ENCODE results near the gene ITPRIP. TPM values are rescaled to one million over a fixed set of nuclear protein-coding genes. Genes with fewer than 3 reads are reported as not detected.
A peak's percentile ranks its signal among the peaks of the same experiment; 100 is the strongest.

Gene ITPRIP
- polyA plus RNA-seq, 3 donors: 11.6 to 12.9 (median 11.8) TPM

DNA sequence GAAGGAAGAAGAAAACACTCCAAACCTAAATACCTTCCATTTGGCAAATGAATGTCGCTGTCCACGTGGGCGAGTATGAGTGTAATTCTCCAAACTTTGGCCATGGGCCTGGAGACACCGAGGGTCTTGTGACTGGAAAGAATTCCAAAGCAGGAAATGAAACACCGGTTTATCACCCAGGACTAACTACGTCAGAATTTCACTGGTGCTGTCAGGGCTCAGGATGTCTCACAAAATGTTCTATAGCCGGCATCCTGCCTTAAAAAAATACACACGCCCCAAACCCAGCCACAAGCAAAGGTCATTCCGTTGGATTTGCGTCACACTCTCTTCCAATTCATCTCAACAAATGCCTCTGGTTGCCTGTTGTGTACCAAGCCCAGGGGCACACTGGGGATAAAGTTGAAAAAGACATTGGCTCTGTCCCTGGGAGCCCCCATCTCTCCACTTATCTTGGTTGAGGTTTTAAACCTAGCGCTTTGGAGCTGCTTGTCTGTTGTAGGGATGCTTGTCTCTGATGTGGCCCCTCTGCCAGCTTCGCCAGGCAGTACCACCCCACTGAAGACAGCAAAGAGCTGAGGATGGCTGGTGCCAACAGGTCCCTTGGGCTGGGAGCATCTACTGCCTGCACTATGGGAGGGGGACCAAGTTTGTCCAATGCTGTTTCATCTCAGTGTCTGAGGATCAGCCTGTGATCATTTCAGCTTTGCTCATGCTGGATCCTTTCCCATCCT lies 38.1 kb downstream of the ITPRIP start:
- DNase-seq (ENCODE audit: extremely low read depth in 1 of 11, low read depth in 9 of 11, low spot score in 4 of 11): peak in 2 of 11 donors; percentile 37 to 43

GRCh38 chr10:104299031-104299904 lies 39.0 kb downstream of the ITPRIP start:
- no peak for DNase-seq (ENCODE audit: extremely low read depth in 1 of 11, low read depth in 9 of 11, low spot score in 4 of 11)

GRCh38 chr10:104297697-104298660 lies 40.3 kb downstream of the ITPRIP start:
- no peak for DNase-seq (ENCODE audit: extremely low read depth in 1 of 11, low read depth in 9 of 11, low spot score in 4 of 11)

- DNase-seq (ENCODE audit: extremely low read depth in 1 of 11, low read depth in 9 of 11, low spot score in 4 of 11): no peak
Measured at GRCh38 chr10:104296687-104297436, 41.4 kb downstream of the ITPRIP start.

DNA sequence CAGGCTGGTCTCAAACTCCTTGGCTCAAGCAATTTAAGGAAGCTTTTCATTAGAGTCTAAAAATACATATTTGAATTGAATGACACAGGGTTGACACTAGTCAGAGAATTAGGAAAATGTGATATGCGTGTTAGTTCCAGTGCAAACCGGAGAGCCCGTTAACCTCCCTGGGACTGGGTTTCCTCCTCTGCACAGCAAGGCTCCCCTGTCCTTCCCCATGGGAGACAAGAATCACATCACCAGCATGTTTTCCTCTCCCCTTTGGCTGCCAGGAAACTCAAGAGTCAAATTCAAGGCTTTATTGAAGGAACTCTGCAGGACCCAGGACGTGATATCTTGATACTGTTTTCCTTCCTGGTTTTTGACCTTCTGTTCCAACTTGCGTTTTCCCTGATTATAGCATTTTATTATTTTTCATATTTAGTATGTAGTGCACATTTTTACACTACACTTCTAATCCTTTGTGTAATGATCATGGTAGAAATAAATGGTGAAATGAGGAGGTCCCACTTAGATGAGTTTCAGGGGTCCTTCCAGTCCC lies 44.4 kb downstream of the ITPRIP start:
- DNase-seq (ENCODE audit: extremely low read depth in 1 of 11, low read depth in 9 of 11, low spot score in 4 of 11): no peak

DNA sequence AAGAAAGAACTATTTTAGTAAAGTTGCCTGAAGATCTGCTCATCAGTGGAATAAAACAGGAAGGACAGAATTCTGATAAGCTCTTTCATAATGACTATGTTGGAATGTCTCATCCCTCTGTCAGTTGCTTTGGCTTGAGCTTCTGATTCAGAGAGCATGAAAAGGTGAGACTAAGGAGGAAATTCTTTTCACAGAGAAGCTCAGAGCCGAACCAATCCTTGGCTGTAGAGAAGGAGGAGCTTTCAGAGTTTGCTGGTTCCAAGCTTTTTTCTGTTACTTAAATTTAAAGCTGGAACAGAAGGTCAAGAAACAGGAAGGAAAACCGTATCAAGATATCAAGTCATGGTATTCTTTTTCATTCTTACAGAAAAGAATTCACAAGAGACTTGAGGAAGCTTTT lies 45.3 kb downstream of the ITPRIP start:
- no peak for DNase-seq (ENCODE audit: extremely low read depth in 1 of 11, low read depth in 9 of 11, low spot score in 4 of 11)

- peak in 10 of 11 donors; percentile 64 to 85 (median 78) for DNase-seq (ENCODE audit: extremely low read depth in 1 of 11, low read depth in 9 of 11, low spot score in 4 of 11)
Measured at GRCh38 chr10:104291439-104291951, 46.8 kb downstream of the ITPRIP start.

DNA sequence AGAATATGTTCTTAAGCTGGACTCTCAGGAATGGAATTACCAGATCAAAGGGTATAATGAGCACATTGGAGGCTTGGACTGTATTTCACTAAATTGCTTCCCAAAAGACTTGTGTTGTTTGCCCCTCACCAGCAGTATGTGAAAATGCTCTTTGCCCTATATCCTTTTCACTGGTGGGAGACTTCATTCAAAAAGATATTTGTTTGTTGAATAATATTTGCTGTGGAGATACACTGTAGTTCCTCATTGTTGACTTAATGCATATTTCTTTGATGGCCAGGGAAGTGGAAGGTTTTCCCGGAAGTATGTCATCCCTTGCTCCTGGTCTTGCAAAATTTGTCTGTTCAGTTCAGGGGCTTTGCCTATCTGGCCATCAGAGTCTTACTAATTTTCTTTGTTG lies 49.9 kb downstream of the ITPRIP start:
- no peak for DNase-seq (ENCODE audit: extremely low read depth in 1 of 11, low read depth in 9 of 11, low spot score in 4 of 11)

GRCh38 chr10:104286939-104287338 lies 51.3 kb downstream of the ITPRIP start:
- no peak for DNase-seq (ENCODE audit: extremely low read depth in 1 of 11, low read depth in 9 of 11, low spot score in 4 of 11)

GRCh38 chr10:104284846-104285245 lies 53.4 kb downstream of the ITPRIP start:
- no peak for DNase-seq (ENCODE audit: extremely low read depth in 1 of 11, low read depth in 9 of 11, low spot score in 4 of 11)

GRCh38 chr10:104281694-104282093 lies 56.6 kb downstream of the ITPRIP start:
- no peak for DNase-seq (ENCODE audit: extremely low read depth in 1 of 11, low read depth in 9 of 11, low spot score in 4 of 11)

GRCh38 chr10:104279550-104280259 lies 58.6 kb downstream of the ITPRIP start:
- DNase-seq (ENCODE audit: extremely low read depth in 1 of 11, low read depth in 9 of 11, low spot score in 4 of 11): no peak

DNA sequence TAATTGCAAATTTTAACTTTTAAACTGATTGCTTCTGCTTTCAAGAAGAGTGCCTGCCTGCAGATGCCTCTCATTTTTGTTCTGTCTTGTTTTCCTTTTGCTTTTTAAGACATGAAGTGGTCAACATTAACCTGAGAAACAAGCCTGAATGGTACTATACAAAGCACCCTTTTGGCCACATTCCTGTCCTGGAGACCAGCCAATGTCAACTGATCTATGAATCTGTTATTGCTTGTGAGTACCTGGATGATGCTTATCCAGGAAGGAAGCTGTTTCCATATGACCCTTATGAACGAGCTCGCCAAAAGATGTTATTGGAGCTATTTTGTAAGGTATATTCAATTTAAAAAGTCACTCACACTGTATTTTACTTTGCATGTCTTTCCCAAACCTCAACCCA lies 60.5 kb downstream of the ITPRIP start:
- DNase-seq (ENCODE audit: extremely low read depth in 1 of 11, low read depth in 9 of 11, low spot score in 4 of 11): no peak

GRCh38 chr10:104276192-104276591 lies 62.1 kb downstream of the ITPRIP start:
- no peak for DNase-seq (ENCODE audit: extremely low read depth in 1 of 11, low read depth in 9 of 11, low spot score in 4 of 11)

GRCh38 chr10:104274762-104275721 lies 63.2 kb downstream of the ITPRIP start:
- peak in 5 of 11 donors; percentile 43 to 64 (median 54) for DNase-seq (ENCODE audit: extremely low read depth in 1 of 11, low read depth in 9 of 11, low spot score in 4 of 11)

GRCh38 chr10:104273899-104274575 lies 64.2 kb downstream of the ITPRIP start:
- no peak for DNase-seq (ENCODE audit: extremely low read depth in 1 of 11, low read depth in 9 of 11, low spot score in 4 of 11)

Data from renal cortex interstitium (tissue), 11 donors.